ENCODE data around the gene NME9. TPM values are rescaled to one million over a fixed set of nuclear protein-coding genes. Genes with fewer than 3 reads are reported as not detected.

The NME9 gene
- total RNA-seq, 1 donor from 2014 or later, result not detected

- H3K4me3 Mint-ChIP-seq (ENCODE audit: unreplicated experiment), result peak overlapping the region; percentile 80
- no peaks in the 10 kb centered on the region for H3K9me3 Mint-ChIP-seq (ENCODE audit: low read depth)
- H3K36me3 Mint-ChIP-seq (ENCODE audit: low read depth), result no peaks in the 10 kb centered on the region
- H3K27me3 Mint-ChIP-seq (ENCODE audit: low read depth), result no peaks in the 10 kb centered on the region
- H3K27ac Mint-ChIP-seq (ENCODE audit: unreplicated experiment), result peak overlapping the region; percentile 74
- peaks cover 41% of the 10 kb centered on the region for H3K4me1 Mint-ChIP-seq (ENCODE audit: low read depth)
- no peak for DNase-seq (ENCODE audit: low spot score)
- no peak for TF ChIP-seq CTCF (IDR thresholded peaks at IDR 0.05)
Measured at GRCh38 chr3:138348754-138349739, 19.4 kb upstream of the NME9 start.

GRCh38 chr3:138347960-138348753 lies 18.5 kb upstream of the NME9 start, which contains the start of gene MRAS:
Gene MRAS (plus strand): TSS chr3:138348579. CDS start chr3:138372884, 24,305 bp downstream.
- no peaks in the 10 kb centered on the region for H3K9me3 Mint-ChIP-seq (ENCODE audit: low read depth)
- H3K27me3 Mint-ChIP-seq (ENCODE audit: low read depth), result no peaks in the 10 kb centered on the region
- peak within 1 kb of the TSS; percentile 99 for H3K4me3 Mint-ChIP-seq (ENCODE audit: unreplicated experiment)
- peak; percentile 76 for TF ChIP-seq CTCF (IDR thresholded peaks at IDR 0.05)
- peak within 1 kb of the TSS; percentile 98 for H3K27ac Mint-ChIP-seq (ENCODE audit: unreplicated experiment)
- peaks cover 41% of the 10 kb centered on the region for H3K4me1 Mint-ChIP-seq (ENCODE audit: low read depth)
- H3K36me3 Mint-ChIP-seq (ENCODE audit: low read depth), result no peaks in the 10 kb centered on the region
- DNase-seq (ENCODE audit: low spot score), result no peak

- peaks cover 3% of the 10 kb centered on the region for H3K9me3 Mint-ChIP-seq (ENCODE audit: low read depth)
- no peak for TF ChIP-seq CTCF (IDR thresholded peaks at IDR 0.05)
- no peaks in the 10 kb centered on the region for H3K36me3 Mint-ChIP-seq (ENCODE audit: low read depth)
- H3K27me3 Mint-ChIP-seq (ENCODE audit: low read depth), result no peaks in the 10 kb centered on the region
- no peak overlapping the region for H3K4me3 Mint-ChIP-seq (ENCODE audit: unreplicated experiment)
- no peak overlapping the region for H3K27ac Mint-ChIP-seq (ENCODE audit: unreplicated experiment)
- no peak for DNase-seq (ENCODE audit: low spot score)
- peaks cover 16% of the 10 kb centered on the region for H3K4me1 Mint-ChIP-seq (ENCODE audit: low read depth)
Measured at GRCh38 chr3:138344754-138345153, 15.1 kb upstream of the NME9 start.

GRCh38 chr3:138340511-138340910 lies 10.9 kb upstream of the NME9 start:
- Mint-ChIP-seq H3K36me3 (ENCODE audit: low read depth) (no peaks in the 10 kb centered on the region), H3K27me3 (ENCODE audit: low read depth) (peaks cover 1% of the 10 kb centered on the region), H3K27ac (ENCODE audit: unreplicated experiment) (no peak overlapping the region), H3K4me1 (ENCODE audit: low read depth) (no peaks in the 10 kb centered on the region), H3K9me3 (ENCODE audit: low read depth) (peaks cover 3% of the 10 kb centered on the region), H3K4me3 (ENCODE audit: unreplicated experiment) (no peak overlapping the region)
- no peak for TF ChIP-seq CTCF (IDR thresholded peaks at IDR 0.05)
- no peak for DNase-seq (ENCODE audit: low spot score)

GRCh38 chr3:138338811-138339210 lies 9.2 kb upstream of the NME9 start:
- no peak overlapping the region for H3K27ac Mint-ChIP-seq (ENCODE audit: unreplicated experiment)
- no peak for TF ChIP-seq CTCF (IDR thresholded peaks at IDR 0.05)
- H3K4me3 Mint-ChIP-seq (ENCODE audit: unreplicated experiment), result no peak overlapping the region

More at GRCh38 chr3:138338811-138339210, 9.2 kb upstream of the NME9 start:
- Mint-ChIP-seq H3K36me3 (ENCODE audit: low read depth) (no peaks in the 10 kb centered on the region), H3K4me1 (ENCODE audit: low read depth) (no peaks in the 10 kb centered on the region), H3K27me3 (ENCODE audit: low read depth) (peaks cover 10% of the 10 kb centered on the region), H3K9me3 (ENCODE audit: low read depth) (peaks cover 3% of the 10 kb centered on the region)
- DNase-seq (ENCODE audit: low spot score), result no peak
